GM12878 (cell line): ENCODE results near the gene SNRNP25. TPM values are rescaled to one million over a fixed set of nuclear protein-coding genes. Genes with fewer than 3 reads are reported as not detected.

Source experiments
- ATAC-seq: fragments of 200-7000 bp; cut with Tn5 transposase; 3 replicates; pipeline ENCODE4 v1.9.1; 2020; ENCODE audit warnings: mild to moderate bottlenecking, moderate library complexity
- BruUV-seq: library from RNA; stranded (reverse); fragments of 400-500 nt; replicated peaks from 2 replicates; lab custom pipeline; 2021; lab: Mats Ljungman, UMichigan
- CTCF ChIA-PET: fragments of 300-600 bp; sonication (Branson Sonifier 250); formaldehyde crosslinking; extraction: SDS; loops from one replicate; lab custom pipeline; 2021; ENCODE audit warnings: inconsistent platforms; lab: Yijun Ruan, JAX
- POLR2A ChIA-PET: fragments of 350-600 bp; formaldehyde crosslinking; extraction: SDS; loops from one replicate; lab custom pipeline; 2021; ENCODE audit warnings: inconsistent platforms; lab: Charles Lee
- RAD21 ChIA-PET: fragments of 300-600 bp; sonication (Branson Sonifier 250); formaldehyde crosslinking; loops from one replicate; lab custom pipeline; 2023; ENCODE audit warnings: antibody characterized with exemption; ENCODE audit not compliant: unreplicated experiment; lab: Charles Lee
- SMC1A ChIA-PET: fragments of 300-600 bp; sonication (Branson Sonifier 250); formaldehyde crosslinking; loops from one replicate; lab custom pipeline; 2023; ENCODE audit not compliant: unreplicated experiment, uncharacterized antibody; lab: Charles Lee
- DNase-seq: peaks from one replicate; pipeline ENCODE4 v3.0.0-alpha.2; 2011; ENCODE audit warnings: low read depth, low spot score
- FAIRE-seq: peaks from 3 replicates; lab custom pipeline; 2011; peaks lifted over from hg19 to GRCh38; lab: Jason Lieb, UNC
- H2AFZ ChIP-seq: 2 replicates; pipeline ENCODE4 v1.6.0; 2011; ENCODE audit warnings: low read depth, low read length, control low read depth; ENCODE audit not compliant: control insufficient read depth
- H3K27ac ChIP-seq: 2 replicates; pipeline ENCODE4 v1.5.1; 2011; ENCODE audit warnings: control low read depth; ENCODE audit not compliant: control insufficient read depth, insufficient read depth
- H3K27me3 ChIP-seq, 2 experiments: replicated peaks in 1 of 2; 2 replicates each; pipeline versions ENCODE4 v1.6.0 to v1.6.1; 2011; ENCODE audit warnings: low read length in 1 of 2; ENCODE audit not compliant: control insufficient read depth in 2 of 2, insufficient read depth in 2 of 2
- H3K36me3 ChIP-seq, 2 experiments: 2 replicates each; pipeline ENCODE4 v1.5.1; 2011; ENCODE audit warnings: low read length in 1 of 2; ENCODE audit not compliant: control insufficient read depth in 2 of 2, insufficient read depth in 2 of 2
- H3K4me1 ChIP-seq: 2 replicates; pipeline ENCODE4 v1.6.1; 2011; ENCODE audit warnings: mild to moderate bottlenecking, low read length, moderate library complexity, mixed read lengths; ENCODE audit not compliant: control insufficient read depth, insufficient read depth
- H3K4me2 ChIP-seq: 2 replicates; pipeline ENCODE4 v1.6.0; 2011; ENCODE audit warnings: control low read depth; ENCODE audit not compliant: control insufficient read depth, insufficient read depth
- H3K4me3 ChIP-seq: fragments of 200-600 bp; sonication (generic); 2 replicates; pipeline ENCODE4 v1.5.1; 2016
- H3K79me2 ChIP-seq: 2 replicates; pipeline ENCODE4 v1.6.0; 2011; ENCODE audit warnings: low read length; ENCODE audit not compliant: control insufficient read depth, insufficient read depth
- H3K9ac ChIP-seq: 2 replicates; pipeline ENCODE4 v1.8.0; 2011; ENCODE audit warnings: low read length, control low read depth, mixed read lengths; ENCODE audit not compliant: control insufficient read depth, insufficient read depth
- H3K9me3 ChIP-seq: replicated peaks from 3 replicates; pipeline ENCODE4 v1.5.1; 2011; ENCODE audit warnings: mild to moderate bottlenecking, low read length; ENCODE audit not compliant: control insufficient read depth, insufficient read depth
- H4K20me1 ChIP-seq: 2 replicates; pipeline ENCODE4 v1.6.0; 2011; ENCODE audit not compliant: control insufficient read depth, insufficient read depth
- FOS ChIP-seq: IDR thresholded peaks from 3 replicates; pipeline ENCODE4 v1.6.1; 2011; ENCODE audit warnings: borderline replicate concordance; ENCODE audit not compliant: insufficient read length; ENCODE audit errors: extremely low read depth
- LARP7 ChIP-seq: fragments of 450-650 bp; IDR thresholded peaks from 2 replicates; pipeline ENCODE4 v1.6.1; 2017; ENCODE audit warnings: mild to moderate bottlenecking
- MTA3 ChIP-seq: IDR thresholded peaks from 2 replicates; pipeline ENCODE4 v1.6.1; 2012; ENCODE audit warnings: low read length, inconsistent platforms, borderline replicate concordance
- NR2F1 ChIP-seq: fragments of 450-650 bp; conservative IDR thresholded peaks from 2 replicates; pipeline ENCODE4 v1.6.1; 2017; ENCODE audit warnings: mild to moderate bottlenecking
- POLR2AphosphoS2 ChIP-seq: IDR thresholded peaks from 2 replicates; pipeline ENCODE4 v1.6.1; 2011; ENCODE audit warnings: low read depth, mild to moderate bottlenecking, low read length, improper control_type of control experiment, moderate library complexity
- RELA ChIP-seq: fragments of 450-650 bp; IDR thresholded peaks from 2 replicates; pipeline ENCODE4 v1.8.0; 2014; ENCODE audit warnings: borderline replicate concordance; ENCODE audit not compliant: partially characterized antibody
- STAT1 ChIP-seq: fragments of 450-650 bp; conservative IDR thresholded peaks from 2 replicates; pipeline ENCODE4 v1.6.1; 2014; ENCODE audit warnings: antibody characterized with exemption, mild to moderate bottlenecking
- TARDBP ChIP-seq: IDR thresholded peaks from 2 replicates; pipeline ENCODE4 v1.6.1; 2016; ENCODE audit warnings: borderline replicate concordance
- ZBED1 ChIP-seq: IDR thresholded peaks from 2 replicates; pipeline ENCODE4 v1.6.1; 2016; ENCODE audit warnings: borderline replicate concordance
- WGBS: methylation state at CpG from one replicate; pipeline ENCODE4 v1.1.6; 2016; ENCODE audit warnings: low lambda C conversion rate; ENCODE audit not compliant: insufficient replicate concordance, insufficient coverage; ENCODE audit errors: missing lambda C conversion rate; 5-methylcytosine and 5-hydroxymethylcytosine counted together
- in situ Hi-C: fragments of 300-500 bp; cut with MboI; formaldehyde crosslinking; loops from 9 replicates; pipeline ENCODE4 v1.14.3; 2018; ENCODE audit warnings: mixed read lengths
- intact Hi-C: fragments of 100-400 bp; cut with micrococcal nuclease; formaldehyde crosslinking; loops from one replicate; pipeline ENCODE4 v1.14.2; 2022; ENCODE audit not compliant: unreplicated experiment
- polyA plus RNA-seq, 11 experiments: library from polyadenylated mRNA; depleted of rRNA in 4 of 11; unstranded in 6 of 11; stranded (reverse) in 5 of 11; fragments of >200 nt; fragmentation: Nextera tagmentation in 4 of 11; fragmentation: Illumina TruSeq in 1 of 11; extraction: Ambion mirVana in 4 of 11; extraction: Trizol in 1 of 11; gene quantifications; 1 replicate in 1 of 11; 2 replicates in 10 of 11; pipeline versions ENCODE4 v1.2.1 to v1.2.3, GENCODE V29; 2011 to 2016; ENCODE audit warnings: inconsistent platforms in 2 of 11, missing spikeins in 2 of 11, low read depth in 1 of 11
- total RNA-seq, 4 experiments: library from RNA; depleted of rRNA in 3 of 4; stranded (reverse); fragments of >200 nt in 3 of 4; fragmentation: Illumina TruSeq in 1 of 4; extraction: Trizol in 1 of 4; gene quantifications; 2 replicates each; pipeline versions ENCODE4 v1.2.1 to v1.2.3, GENCODE V29; 2013 to 2021
- TF ChIP-seq, protein P1 (sequence below): fragments of 450-650 bp; IDR thresholded peaks from 2 replicates; pipeline ENCODE4 v1.6.1; 2017; ENCODE audit warnings: mild to moderate bottlenecking, moderate library complexity
- TF ChIP-seq, protein P2 (sequence below): fragments of 450-650 bp; IDR thresholded peaks from 2 replicates; pipeline ENCODE4 v1.6.1; 2017; ENCODE audit warnings: mild to moderate bottlenecking
- TF ChIP-seq, protein P3 (sequence below): IDR thresholded peaks from 2 replicates; pipeline ENCODE4 v1.6.1; 2012; ENCODE audit warnings: low read depth, low read length, improper control_type of control experiment
- TF ChIP-seq, protein P4 (sequence below): fragments of 450-650 bp; formaldehyde crosslinking; IDR thresholded peaks from 2 replicates; pipeline ENCODE4 v1.5.0; 2022; ENCODE audit warnings: mild to moderate bottlenecking, missing genetic modification characterization

The SNRNP25 gene
- total and polyA plus RNA-seq, 10 of the 15 experiments (the other 5 are each of a cell fraction or from before 2014, with no cell fraction given), result 40.9 to 138 (median 67.2) TPM

DNA sequence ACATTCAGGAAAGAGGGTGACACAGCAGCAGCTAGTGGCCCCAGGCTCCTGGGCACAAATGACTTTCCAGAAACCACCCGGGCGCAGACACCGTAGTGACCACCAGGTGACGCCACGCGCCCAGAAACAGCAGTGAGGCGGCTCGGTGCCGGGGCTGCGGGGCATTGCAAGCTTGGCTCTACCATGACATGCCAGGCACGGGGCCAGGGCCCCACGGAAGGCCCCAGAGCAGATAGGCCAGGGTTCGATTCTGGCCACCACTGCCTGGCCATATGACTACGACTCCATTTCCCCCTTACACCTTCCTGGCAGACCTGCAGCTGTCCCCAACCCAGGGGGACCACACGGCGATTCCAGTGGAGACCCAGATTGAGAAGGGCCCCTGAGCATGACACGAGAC, 12.1 kb downstream of the SNRNP25 start:
- Histone ChIP-seq H3K79me2 (no peaks in the 10 kb centered on the region), H3K4me3 (no peak overlapping the region), H4K20me1 (no peaks in the 10 kb centered on the region), H3K9ac (no peak overlapping the region), H3K27ac (no peak overlapping the region), H2AFZ (no peak overlapping the region), H3K4me1 (no peaks in the 10 kb centered on the region), H3K9me3 (no peaks in the 10 kb centered on the region), H3K4me2 (no peak overlapping the region), H3K36me3 (no peaks in the 10 kb centered on the region), H3K27me3 (peaks cover 0 to under 1% of the 10 kb centered on the region in 2 experiments; a peak in 3 of 4 replicates)
- SMC1A ChIA-PET, result interaction anchor here (0.9 to 6.4 kb wide), 15 partner anchors 12 to 174 kb away, joined by 3 to 77 read pairs (median 5); partner anchors contain the start of genes MPG, POLR3K and SNRNP25
- no TSS peak for BruUV-seq
- FAIRE-seq (peak; percentile 83), DNase-seq (no peak), ATAC-seq (peak; percentile 96)
- RAD21 ChIA-PET, result interaction anchor here (0.5 to 6.5 kb wide), 14 partner anchors 10 to 296 kb away, joined by 3 to 132 read pairs (median 5); partner anchors contain the start of genes POLR3K and SNRNP25
- in situ Hi-C loops (no loop called here), intact Hi-C loops (loop anchor here (1.0 kb wide), 2 partner anchors 32 to 116 kb away; no protein-coding TSS in a partner anchor)
- CTCF ChIA-PET, result interaction anchor here (0.5 to 14.2 kb wide), 23 partner anchors 9 to 299 kb away, joined by 3 to 319 read pairs (median 4); partner anchors contain the start of genes MPG, POLR3K and SNRNP25
- WGBS, result 13% methylated on average over 16 of the region's 17 CpGs
- POLR2A ChIA-PET, result interaction anchor here (1.0 to 2.7 kb wide), 4 partner anchors 12 to 41 kb away, joined by 3 to 18 read pairs (median 4); partner anchors contain the start of genes POLR3K and SNRNP25
- peak; percentile 2; the same call in 1 of the 2 replicates for TF ChIP-seq TARDBP
- TF ChIP-seq STAT1, result 0 out of 2 replicates have a peak, but pooled peaks have one; percentile 64
- no peak for TF ChIP-seq MTA3
- TF ChIP-seq, protein P1, sequence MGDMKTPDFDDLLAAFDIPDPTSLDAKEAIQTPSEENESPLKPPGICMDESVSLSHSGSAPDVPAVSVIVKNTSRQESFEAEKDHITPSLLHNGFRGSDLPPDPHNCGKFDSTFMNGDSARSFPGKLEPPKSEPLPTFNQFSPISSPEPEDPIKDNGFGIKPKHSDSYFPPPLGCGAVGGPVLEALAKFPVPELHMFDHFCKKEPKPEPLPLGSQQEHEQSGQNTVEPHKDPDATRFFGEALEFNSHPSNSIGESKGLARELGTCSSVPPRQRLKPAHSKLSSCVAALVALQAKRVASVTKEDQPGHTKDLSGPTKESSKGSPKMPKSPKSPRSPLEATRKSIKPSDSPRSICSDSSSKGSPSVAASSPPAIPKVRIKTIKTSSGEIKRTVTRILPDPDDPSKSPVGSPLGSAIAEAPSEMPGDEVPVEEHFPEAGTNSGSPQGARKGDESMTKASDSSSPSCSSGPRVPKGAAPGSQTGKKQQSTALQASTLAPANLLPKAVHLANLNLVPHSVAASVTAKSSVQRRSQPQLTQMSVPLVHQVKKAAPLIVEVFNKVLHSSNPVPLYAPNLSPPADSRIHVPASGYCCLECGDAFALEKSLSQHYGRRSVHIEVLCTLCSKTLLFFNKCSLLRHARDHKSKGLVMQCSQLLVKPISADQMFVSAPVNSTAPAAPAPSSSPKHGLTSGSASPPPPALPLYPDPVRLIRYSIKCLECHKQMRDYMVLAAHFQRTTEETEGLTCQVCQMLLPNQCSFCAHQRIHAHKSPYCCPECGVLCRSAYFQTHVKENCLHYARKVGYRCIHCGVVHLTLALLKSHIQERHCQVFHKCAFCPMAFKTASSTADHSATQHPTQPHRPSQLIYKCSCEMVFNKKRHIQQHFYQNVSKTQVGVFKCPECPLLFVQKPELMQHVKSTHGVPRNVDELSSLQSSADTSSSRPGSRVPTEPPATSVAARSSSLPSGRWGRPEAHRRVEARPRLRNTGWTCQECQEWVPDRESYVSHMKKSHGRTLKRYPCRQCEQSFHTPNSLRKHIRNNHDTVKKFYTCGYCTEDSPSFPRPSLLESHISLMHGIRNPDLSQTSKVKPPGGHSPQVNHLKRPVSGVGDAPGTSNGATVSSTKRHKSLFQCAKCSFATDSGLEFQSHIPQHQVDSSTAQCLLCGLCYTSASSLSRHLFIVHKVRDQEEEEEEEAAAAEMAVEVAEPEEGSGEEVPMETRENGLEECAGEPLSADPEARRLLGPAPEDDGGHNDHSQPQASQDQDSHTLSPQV, result 0 out of 2 replicates have a peak, but pooled peaks have one; percentile 12
- TF ChIP-seq, protein P2, sequence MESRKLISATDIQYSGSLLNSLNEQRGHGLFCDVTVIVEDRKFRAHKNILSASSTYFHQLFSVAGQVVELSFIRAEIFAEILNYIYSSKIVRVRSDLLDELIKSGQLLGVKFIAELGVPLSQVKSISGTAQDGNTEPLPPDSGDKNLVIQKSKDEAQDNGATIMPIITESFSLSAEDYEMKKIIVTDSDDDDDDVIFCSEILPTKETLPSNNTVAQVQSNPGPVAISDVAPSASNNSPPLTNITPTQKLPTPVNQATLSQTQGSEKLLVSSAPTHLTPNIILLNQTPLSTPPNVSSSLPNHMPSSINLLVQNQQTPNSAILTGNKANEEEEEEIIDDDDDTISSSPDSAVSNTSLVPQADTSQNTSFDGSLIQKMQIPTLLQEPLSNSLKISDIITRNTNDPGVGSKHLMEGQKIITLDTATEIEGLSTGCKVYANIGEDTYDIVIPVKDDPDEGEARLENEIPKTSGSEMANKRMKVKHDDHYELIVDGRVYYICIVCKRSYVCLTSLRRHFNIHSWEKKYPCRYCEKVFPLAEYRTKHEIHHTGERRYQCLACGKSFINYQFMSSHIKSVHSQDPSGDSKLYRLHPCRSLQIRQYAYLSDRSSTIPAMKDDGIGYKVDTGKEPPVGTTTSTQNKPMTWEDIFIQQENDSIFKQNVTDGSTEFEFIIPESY, result no peak
- TF ChIP-seq POLR2AphosphoS2, result no peak
- TF ChIP-seq, protein P3, sequence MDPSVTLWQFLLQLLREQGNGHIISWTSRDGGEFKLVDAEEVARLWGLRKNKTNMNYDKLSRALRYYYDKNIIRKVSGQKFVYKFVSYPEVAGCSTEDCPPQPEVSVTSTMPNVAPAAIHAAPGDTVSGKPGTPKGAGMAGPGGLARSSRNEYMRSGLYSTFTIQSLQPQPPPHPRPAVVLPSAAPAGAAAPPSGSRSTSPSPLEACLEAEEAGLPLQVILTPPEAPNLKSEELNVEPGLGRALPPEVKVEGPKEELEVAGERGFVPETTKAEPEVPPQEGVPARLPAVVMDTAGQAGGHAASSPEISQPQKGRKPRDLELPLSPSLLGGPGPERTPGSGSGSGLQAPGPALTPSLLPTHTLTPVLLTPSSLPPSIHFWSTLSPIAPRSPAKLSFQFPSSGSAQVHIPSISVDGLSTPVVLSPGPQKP, result 0 out of 2 replicates have a peak, but pooled peaks have one; percentile 32
- no peak for TF ChIP-seq NR2F1
- peak; percentile 57; the same call in 1 of the 2 replicates for TF ChIP-seq LARP7
- TF ChIP-seq, protein P4, sequence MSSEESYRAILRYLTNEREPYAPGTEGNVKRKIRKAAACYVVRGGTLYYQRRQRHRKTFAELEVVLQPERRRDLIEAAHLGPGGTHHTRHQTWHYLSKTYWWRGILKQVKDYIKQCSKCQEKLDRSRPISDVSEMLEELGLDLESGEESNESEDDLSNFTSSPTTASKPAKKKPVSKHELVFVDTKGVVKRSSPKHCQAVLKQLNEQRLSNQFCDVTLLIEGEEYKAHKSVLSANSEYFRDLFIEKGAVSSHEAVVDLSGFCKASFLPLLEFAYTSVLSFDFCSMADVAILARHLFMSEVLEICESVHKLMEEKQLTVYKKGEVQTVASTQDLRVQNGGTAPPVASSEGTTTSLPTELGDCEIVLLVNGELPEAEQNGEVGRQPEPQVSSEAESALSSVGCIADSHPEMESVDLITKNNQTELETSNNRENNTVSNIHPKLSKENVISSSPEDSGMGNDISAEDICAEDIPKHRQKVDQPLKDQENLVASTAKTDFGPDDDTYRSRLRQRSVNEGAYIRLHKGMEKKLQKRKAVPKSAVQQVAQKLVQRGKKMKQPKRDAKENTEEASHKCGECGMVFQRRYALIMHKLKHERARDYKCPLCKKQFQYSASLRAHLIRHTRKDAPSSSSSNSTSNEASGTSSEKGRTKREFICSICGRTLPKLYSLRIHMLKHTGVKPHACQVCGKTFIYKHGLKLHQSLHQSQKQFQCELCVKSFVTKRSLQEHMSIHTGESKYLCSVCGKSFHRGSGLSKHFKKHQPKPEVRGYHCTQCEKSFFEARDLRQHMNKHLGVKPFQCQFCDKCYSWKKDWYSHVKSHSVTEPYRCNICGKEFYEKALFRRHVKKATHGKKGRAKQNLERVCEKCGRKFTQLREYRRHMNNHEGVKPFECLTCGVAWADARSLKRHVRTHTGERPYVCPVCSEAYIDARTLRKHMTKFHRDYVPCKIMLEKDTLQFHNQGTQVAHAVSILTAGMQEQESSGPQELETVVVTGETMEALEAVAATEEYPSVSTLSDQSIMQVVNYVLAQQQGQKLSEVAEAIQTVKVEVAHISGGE (CRISPR knock-in tag), result no peak
- TF ChIP-seq RELA, result peak; percentile 43
- TF ChIP-seq ZBED1, result no peak
- no peak for TF ChIP-seq FOS
